Measurements from ENCODE around the gene XPR1. TPM values are rescaled to one million over a fixed set of nuclear protein-coding genes. Genes with fewer than 3 reads are reported as not detected.

The XPR1 gene
- total and polyA plus RNA-seq, 7 donors: 3.7 to 19.1 (median 11.2) TPM

GRCh38 chr1:180597520-180597919 lies 34.3 kb upstream of the XPR1 start:
- no peaks in the 10 kb centered on the region for H3K9me3 ChIP-seq
- no peaks in the 10 kb centered on the region for H3K4me1 ChIP-seq
- no peaks in the 10 kb centered on the region for H3K36me3 ChIP-seq (ENCODE audit: insufficient read depth in 1 of 2, low read depth in 1 of 2)
- H3K4me3 ChIP-seq: no peak overlapping the region
- H3K27me3 ChIP-seq (ENCODE audit: insufficient read depth in 3 of 3, low read length in 2 of 3): peaks cover 0 to 2% (median 0%) of the 10 kb centered on the region in 3 donors
- ATAC-seq (no peak), DNase-seq (no peak)
- H3K27ac ChIP-seq: no peak overlapping the region
- TF ChIP-seq, protein P1, sequence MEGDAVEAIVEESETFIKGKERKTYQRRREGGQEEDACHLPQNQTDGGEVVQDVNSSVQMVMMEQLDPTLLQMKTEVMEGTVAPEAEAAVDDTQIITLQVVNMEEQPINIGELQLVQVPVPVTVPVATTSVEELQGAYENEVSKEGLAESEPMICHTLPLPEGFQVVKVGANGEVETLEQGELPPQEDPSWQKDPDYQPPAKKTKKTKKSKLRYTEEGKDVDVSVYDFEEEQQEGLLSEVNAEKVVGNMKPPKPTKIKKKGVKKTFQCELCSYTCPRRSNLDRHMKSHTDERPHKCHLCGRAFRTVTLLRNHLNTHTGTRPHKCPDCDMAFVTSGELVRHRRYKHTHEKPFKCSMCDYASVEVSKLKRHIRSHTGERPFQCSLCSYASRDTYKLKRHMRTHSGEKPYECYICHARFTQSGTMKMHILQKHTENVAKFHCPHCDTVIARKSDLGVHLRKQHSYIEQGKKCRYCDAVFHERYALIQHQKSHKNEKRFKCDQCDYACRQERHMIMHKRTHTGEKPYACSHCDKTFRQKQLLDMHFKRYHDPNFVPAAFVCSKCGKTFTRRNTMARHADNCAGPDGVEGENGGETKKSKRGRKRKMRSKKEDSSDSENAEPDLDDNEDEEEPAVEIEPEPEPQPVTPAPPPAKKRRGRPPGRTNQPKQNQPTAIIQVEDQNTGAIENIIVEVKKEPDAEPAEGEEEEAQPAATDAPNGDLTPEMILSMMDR (IDR thresholded peaks at IDR 0.05): no peak
- intact Hi-C loops (cut with DNase I): loop anchor here in 1 of 2 donors (5.0 kb wide), 1 partner anchor 40 kb away; the partner anchor contains the start of gene OVAAL

GRCh38 chr1:180598333-180598974 lies 33.4 kb upstream of the XPR1 start:
- intact Hi-C loops (cut with DNase I): loop anchor here in 1 of 2 donors (5.0 kb wide), 1 partner anchor 41 kb away; the partner anchor contains the start of gene OVAAL
- peaks cover 0 to 2% (median 0%) of the 10 kb centered on the region in 3 donors for H3K27me3 ChIP-seq (ENCODE audit: insufficient read depth in 3 of 3, low read length in 2 of 3)
- WGBS, 3 donors: 43 to 49% (median 45%) methylated on average over 6 of the region's 6 CpGs
- H3K36me3 ChIP-seq (ENCODE audit: insufficient read depth in 1 of 2, low read depth in 1 of 2): no peaks in the 10 kb centered on the region
- no peak for DNase-seq
- H3K4me1 ChIP-seq: no peaks in the 10 kb centered on the region
- no peak for ATAC-seq
- H3K4me3 ChIP-seq: no peak overlapping the region
- H3K9me3 ChIP-seq: no peaks in the 10 kb centered on the region
- H3K27ac ChIP-seq: no peak overlapping the region
- TF ChIP-seq, protein P1 (IDR thresholded peaks at IDR 0.05): no peak

GRCh38 chr1:180600343-180600742 lies 31.5 kb upstream of the XPR1 start:
- H3K4me1 ChIP-seq: no peaks in the 10 kb centered on the region
- ATAC-seq: no peak
- TF ChIP-seq, protein P1 (IDR thresholded peaks at IDR 0.05): no peak
- H3K36me3 ChIP-seq (ENCODE audit: insufficient read depth in 1 of 2, low read depth in 1 of 2): no peaks in the 10 kb centered on the region
- intact Hi-C loops (cut with DNase I): no loop called here
- no peak for DNase-seq
- H3K4me3 ChIP-seq: no peak overlapping the region
- H3K27me3 ChIP-seq (ENCODE audit: insufficient read depth in 3 of 3, low read length in 2 of 3): peaks cover 0 to 2% (median 0%) of the 10 kb centered on the region in 3 donors
- no peaks in the 10 kb centered on the region for H3K9me3 ChIP-seq
- WGBS, 3 donors: 94 to 97% (median 97%) methylated on average over 1 of the region's 1 CpG
- no peak overlapping the region for H3K27ac ChIP-seq

GRCh38 chr1:180601512-180601911 lies 30.3 kb upstream of the XPR1 start:
- 54 to 66% (median 56%) methylated on average over 1 of the region's 1 CpG for WGBS, 3 donors
- no peaks in the 10 kb centered on the region for H3K4me1 ChIP-seq
- intact Hi-C loops (cut with DNase I): no loop called here
- ATAC-seq (no peak), DNase-seq (no peak)
- no peaks in the 10 kb centered on the region for H3K9me3 ChIP-seq
- no peak overlapping the region for H3K27ac ChIP-seq
- no peak overlapping the region for H3K4me3 ChIP-seq
- TF ChIP-seq, protein P1 (IDR thresholded peaks at IDR 0.05): no peak
- H3K36me3 ChIP-seq (ENCODE audit: insufficient read depth in 1 of 2, low read depth in 1 of 2): no peaks in the 10 kb centered on the region
- peaks cover 0 to 2% (median 0%) of the 10 kb centered on the region in 3 donors for H3K27me3 ChIP-seq (ENCODE audit: insufficient read depth in 3 of 3, low read length in 2 of 3)

All from psoas muscle (tissue), 8 donors.